Stimulated activated CD8-positive, alpha-beta memory T cell treated with anti-CD3 and anti-CD28 coated beads, Interleukin-15, amount 100 ng/mL, for 24 hours (primary cell): ENCODE data around the gene MEG3.

Experiments used
- DNase-seq: peaks from one replicate; pipeline ENCODE4 v3.0.0-alpha.2; 2020; ENCODE audit warnings: low read depth

The MEG3 gene

DNA sequence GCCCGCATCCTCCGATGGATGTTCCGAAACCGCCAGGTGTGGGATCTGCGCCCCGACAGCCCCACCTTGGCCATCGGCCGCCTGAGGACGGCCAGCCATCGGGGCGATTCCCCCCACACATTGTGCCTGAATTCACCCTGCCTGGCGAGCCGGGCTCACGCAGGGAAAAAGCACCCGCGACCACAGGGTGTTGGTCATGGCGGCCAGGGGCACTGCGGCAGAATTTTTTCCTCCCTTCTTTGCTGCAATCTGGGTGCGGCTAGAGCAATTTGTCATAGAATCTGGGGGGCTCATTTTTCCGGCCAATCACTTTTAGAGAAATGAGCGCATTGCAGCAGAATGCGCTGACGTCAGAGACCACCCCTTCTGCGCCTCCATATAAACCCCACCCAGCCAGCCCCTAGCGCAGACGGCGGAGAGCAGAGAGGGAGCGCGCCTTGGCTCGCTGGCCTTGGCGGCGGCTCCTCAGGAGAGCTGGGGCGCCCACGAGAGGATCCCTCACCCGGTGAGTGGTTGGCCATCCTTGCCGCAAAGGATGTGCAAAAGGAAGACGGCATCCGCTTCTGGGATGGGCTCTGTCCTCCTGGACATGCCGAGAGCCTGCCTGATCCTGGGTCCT, at the start of gene MEG3:
Gene MEG3 (plus strand): TSS at position 406 of the 619 bp plus-strand sequence.
- DNase-seq: no peak

DNA sequence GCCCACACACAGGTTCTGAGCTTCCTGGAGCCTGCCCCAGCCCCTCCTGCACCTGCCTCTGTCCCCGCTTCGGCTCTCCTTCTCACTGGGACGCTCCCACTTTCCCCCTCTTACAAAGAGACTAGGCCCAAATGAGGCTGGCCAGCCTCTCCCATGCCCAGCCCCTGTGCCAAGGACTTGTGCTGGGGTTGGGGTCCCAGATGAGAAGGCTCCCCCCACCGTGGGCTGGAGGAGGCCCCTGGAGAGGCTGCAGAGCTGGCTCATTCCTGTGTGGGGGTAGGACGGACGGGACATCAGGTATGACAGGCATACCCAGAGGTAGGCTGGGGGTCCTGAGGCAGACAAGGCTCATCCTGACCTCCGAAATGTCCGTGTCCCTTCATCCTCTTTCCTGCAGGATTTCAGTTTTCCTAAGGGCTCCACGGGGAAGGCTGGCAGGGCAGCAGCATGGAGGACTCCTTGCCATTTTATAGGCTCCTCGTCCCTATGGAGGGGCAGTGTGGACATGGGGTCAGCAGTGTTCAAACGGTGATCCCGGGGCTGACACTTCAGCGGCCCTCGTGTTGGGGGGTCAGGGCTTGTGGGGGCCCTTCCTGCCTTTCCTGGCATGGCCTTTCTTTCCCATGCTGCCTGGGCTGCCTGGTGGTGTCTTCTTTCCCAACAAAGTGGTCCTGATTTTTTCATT, 49.1 kb upstream of the MEG3 start:
- no peak for DNase-seq

DNA sequence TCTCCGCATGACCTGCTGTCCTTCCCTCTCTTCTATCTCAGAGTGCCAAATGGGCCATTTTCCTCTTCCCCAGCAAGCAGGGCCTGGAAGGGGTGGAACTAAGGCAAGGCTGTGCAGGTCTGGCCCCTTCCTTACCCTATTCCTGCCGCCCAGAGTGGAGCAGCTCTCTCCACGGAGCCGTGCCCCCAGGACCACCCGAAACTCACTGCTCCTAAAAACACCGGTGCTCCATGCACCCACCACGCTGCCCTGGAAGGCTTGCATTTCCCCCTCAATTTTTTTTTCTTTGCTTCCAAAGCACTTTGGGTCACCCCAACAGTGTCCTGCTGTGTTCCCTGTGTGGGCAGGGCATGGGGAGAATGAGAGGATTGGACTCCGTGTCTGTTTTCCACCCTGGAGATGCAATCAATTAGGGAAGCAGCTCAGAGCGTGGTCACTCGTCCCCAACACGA, 48.5 kb upstream of the MEG3 start:
- DNase-seq: no peak

DNA sequence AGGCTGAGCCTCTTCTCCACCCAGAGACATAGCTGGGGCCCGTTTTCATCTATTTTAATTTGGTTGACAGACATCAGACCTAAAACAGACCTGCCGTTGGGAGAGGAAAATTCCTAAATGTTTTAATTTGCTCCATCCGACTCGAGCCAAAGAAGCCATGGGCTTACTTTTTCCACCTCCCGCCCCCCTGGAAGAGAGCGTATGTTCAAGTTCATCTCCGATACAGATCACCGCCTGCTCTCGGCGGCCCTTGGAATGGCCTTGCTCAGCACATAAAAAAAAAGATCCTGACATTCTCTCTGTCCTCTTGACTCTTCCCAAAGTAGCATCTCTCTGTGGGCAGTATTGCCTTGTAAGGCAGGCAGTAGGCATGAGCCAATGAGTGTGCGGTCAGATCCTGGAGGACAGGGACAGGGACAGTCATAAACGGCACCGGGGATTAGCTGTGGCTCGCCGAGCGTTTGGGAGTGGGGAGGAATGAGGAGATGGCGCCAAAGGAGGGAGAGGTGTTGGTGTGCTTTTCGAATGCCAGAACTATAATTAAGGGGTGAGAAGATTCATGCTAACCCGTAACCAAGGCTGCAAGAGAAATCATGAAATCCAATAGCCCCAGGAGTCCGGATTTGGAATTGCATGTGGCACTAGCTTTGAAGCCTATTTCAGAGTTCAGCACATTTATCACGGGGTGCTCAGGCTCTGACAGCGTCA, 47.9 kb upstream of the MEG3 start:
- no peak for DNase-seq

DNA sequence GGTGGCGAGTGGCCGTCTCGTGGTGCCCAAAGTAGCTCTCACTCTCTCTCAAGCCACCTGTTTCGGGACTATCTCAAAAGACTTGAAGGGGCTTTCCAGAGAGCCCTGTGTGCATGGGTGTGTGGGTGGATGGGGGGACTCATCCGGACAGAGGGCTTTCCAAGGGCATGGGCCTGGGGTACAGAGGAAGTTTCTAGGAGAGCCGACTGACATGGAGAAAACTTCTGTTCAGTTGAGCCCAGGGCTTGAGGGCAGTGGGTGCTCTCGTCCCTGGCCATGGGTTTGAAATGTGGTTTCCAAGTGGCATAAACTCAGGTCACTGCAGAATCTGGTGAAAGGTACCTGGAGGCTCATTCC, 47.4 kb upstream of the MEG3 start:
- DNase-seq: no peak

DNA sequence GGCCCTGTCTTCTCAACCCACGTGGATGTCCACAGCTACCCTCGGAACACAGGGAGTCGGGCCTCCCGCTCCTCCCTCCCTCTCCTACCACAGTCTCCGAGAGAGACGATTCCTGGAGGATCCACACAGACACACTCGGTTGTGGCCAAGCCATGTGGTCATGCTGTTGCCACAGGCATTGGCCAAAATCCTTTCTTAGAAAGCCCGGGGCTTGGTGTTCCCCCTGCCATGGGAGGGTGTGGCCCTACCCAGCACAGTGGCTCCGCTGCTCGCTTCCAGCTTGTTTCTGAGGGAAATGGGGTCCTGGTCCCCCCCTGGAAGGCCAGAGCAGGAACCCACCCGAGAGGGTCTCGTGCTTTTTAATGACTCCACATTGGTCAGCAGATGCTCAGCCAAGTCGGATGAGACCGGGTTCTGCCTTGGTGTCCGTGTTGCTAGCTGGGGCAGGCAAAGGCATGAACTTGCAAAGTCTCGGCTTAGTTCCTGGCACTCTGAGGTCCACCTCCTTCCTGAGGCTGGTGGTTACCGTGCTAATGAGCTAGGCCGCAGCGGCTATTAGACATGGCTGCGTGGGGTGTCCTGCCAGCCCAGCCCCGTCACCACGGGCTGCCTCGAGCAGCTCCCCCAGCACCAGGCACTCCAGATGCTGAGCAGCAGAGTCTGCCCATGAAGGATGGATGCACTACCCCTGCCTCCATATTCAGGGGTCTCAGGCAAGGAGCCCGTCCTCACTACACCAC, 46.8 kb upstream of the MEG3 start:
- DNase-seq: no peak

DNA sequence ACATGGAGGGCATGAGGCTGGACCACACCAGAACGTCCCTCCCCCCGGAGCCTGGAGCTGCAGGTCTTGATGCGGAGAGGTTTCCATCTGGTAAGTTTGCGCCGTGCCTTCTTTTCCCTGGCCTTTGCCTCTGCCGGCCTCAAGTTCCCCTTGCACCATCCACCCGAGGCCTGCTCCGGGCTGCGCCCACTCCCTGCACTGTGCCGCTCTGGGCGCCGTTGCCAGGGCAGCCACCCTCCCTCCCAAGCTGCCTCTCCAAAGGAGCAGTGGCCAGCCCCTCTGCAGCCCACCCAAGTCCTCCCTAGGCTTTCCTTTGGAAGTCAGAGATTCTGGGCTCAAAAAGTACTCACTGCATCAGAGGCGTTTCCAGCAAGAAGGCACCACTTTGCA, 46.2 kb upstream of the MEG3 start:
- DNase-seq: no peak

DNA sequence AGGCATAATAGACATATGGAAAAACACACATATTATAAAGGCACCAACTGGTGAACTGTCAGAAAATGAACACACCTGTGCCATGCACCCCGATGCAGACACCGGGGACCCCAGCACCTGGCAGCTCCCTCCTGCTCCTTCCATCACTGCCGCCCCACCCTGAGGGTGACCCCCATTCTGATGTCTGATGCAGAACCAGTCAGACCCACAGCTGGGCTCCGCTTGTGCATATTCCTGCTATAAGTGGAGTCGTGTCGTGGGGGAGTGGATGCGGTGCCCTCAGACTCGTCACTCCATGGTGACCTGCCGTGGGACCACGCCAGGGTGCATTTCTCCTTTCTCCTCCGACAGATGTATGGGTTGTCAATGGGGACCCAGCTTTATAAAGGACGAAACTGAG, 45.7 kb upstream of the MEG3 start:
- no peak for DNase-seq

DNA sequence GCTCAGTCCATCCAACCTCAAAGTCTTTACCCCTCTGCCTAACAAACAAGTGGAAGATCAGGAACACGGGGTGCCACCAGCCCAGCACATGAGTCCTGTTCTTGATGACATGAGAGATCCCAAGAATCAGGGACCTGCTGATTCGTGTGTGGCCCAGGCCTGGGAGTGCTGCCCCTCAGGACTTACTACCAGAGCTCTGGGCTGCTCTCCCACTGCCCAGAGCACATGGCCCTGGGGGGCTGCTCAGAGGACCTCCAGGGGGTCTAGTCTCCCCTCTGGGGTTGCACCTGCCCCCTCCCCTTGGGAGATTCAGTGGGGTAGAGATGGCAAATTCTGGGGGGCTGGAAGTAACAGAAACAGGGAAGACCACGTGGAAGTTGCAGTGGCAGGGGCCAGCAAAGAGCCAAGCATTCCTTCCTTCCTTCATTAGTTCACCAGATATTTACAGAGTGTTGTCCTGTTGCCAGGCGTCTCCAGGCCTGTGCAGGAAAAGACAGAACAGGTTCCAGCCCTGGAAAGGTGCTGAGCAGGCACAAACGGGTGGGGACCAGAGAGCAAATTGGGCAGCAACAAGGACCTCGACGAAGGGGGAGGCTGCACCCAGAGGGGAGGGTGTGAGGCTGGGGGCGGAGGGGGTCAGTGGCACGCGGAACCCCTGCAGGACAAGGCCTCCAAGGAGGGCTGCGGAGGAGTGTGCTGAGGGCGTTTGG, 45.1 kb upstream of the MEG3 start:
- no peak for DNase-seq

DNA sequence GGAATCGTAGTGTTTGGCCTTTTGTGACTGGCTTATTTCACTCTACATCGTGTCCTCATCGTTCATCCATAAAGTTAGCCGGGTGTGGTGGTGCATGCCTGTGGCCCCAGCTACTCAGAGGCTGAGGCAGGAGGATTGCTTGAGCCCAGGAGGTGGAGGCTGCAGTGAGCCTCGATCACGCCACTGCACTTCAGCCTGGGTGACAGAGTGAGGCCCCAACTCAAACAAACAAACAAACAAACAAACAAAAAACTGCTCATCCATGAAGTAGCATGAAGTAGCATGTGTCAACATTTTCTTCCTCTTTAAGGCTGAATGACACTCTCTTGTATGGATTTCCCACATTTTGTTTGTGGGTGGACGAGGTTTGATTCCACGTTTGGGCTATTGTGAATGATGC, 44.0 kb upstream of the MEG3 start:
- DNase-seq: no peak

DNA sequence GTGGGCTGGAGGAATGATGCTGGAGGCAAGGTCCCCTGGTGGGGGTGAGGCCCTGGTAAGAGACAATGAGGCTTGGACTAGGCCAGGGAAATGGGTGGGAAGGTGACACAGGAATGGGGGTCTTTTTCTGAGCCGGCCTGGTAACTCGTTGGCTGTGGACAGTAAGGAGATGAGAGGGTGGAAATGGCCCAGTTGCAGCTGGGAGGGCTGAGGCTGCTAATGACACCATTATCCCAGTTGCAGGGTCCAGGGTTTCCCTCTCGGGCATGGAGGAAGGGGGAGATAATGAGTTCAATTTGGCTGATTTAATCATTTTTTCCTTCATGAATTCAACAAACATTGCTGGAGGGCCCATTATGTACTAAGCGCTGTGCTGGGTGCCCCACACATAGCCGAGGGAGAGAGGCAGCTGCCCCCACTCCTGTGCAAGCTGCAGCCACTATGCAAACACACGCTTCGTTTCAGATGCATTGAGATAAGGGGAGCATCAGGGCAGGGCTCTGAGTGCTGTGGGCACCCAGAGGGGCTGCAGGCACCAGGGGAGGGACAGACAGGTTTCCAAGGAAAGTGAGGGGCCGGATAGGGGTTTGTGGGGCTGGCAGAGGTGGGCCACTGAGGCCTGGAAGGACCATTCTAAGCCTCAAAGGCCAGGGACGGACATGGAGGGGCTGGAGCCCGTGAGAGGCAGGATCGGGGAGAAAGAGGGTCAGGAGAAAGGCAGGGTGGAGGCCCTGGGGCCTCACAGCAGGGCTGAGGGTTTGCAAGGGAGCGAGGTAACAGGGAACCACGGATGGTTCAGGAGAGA, 43.2 kb upstream of the MEG3 start:
- no peak for DNase-seq

DNA sequence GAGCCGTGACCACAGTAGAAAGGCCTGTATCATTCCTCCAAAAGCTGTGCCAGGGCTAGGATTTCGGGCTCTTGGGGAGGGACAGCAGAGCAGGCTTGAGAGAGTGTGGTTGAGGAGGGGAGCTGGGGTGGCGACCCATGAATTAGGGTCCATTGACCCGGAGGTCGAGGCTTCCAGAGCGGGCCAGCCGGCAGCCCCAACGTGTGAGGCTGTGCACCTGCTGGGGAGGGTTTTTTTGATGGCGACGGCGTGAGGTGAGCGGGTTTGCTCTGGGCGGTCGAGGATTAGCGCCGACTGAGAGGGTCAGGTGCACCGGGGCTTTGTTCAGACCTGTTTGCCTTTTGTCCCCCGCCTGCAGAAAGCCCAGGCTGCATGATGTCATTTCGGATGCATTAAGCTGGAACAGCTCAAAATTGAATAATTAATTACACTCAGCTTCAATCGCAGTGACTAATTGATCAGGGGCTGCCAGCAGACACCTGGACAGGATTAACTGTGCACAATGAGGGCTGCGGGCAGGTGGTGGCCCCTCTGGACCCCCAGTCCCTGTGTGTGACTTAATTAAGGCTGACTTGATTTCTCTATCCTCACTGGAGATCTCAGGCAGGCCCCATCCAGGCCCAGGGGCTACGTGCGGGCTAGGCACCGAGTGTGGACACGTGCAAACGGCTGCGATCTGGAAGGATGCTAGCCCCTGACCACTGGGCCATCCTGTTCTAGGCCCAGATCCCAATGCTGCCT, 42.1 kb upstream of the MEG3 start:
- DNase-seq: no peak

DNA sequence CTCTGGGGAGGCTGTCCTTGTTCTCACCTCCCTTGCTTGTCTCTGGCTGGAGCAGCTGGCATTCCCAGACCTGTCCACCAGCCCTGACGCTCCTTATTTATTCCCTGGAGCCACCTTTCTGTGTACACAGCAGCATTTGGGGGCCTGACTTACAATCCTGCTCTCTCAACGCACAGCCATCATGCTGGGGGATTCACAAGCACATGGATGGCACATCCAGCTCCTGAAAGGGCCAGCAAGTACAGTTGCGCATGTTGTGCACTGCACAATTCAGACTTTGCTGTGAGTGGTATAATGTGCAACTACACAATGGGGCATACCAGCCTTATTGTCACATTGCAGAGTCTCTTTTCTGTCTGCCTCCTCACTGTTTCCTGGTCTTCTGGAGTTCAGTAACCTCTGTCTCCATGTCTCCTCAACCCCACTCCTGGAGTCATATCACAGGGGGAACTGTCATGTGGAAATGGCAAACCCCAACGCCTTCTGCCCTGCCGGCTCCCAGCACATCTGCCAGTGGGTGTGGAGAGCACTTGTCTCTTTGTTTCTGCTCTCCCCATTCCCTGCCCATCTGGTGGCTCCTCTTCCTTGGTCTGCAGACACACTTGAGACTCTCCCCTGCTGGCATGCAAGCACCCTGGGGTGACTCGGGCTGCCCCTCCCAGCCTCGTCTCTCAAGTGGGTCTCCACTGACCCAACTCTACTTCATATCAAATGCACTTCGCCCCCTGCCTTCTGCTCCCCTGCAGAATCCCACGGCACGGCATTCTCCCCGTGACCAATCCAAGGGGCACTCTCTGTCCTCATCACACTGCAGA, 41.2 kb upstream of the MEG3 start:
- DNase-seq: no peak

DNA sequence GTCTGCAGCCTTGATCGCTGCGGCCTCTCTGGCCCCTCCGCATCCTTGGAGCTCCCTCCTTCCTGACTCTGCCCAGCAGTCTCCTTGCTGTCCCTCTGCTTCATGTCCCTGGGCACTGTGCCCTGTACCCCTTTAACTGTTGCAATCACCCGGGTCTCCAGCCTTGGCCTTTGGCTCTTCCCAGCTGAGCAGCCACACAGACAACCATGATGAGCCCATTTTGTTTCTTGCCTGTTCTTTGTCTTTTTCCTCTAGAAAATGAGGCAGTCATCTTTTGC, 40.6 kb upstream of the MEG3 start:
- DNase-seq: no peak

DNA sequence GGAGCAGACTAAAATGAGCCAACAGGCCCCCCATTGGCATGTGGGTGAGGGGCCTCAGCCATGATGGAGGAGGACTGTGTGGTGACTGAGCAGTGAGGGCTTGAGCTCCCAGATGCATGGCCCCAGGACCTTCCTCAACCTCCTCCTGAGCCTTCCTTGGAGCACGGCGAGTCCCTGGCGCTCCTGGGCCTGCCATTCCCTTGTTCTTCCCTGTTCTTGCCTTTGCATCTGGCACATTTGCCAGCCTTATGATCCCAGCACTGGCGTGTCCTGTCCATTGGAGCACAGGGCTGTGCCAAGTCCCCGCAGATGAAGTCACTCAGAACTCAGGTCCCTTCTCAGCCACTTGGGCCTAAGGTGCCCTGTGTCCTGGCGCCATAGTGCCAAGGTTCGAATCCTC, 40.3 kb upstream of the MEG3 start:
- DNase-seq: no peak

DNA sequence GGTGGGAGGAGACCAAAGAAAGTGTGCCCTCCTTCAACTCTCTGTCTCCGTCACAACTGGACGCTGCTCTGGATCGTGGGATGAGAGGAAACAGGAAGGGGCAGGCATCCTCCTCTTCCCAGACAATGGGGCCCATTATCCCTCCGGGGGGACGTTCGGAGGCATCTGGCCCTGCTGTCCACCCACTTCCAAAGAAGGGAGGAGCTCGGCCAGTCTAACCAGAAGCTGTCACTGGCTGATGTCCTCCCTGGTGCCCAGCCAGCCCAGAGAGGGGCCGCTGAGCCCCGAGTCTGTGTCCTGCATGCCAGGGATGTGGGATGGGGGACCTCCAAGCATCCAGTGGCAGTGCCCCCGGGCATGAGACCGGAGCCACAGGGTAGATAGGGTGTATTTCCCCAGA, 39.8 kb upstream of the MEG3 start:
- no peak for DNase-seq

DNA sequence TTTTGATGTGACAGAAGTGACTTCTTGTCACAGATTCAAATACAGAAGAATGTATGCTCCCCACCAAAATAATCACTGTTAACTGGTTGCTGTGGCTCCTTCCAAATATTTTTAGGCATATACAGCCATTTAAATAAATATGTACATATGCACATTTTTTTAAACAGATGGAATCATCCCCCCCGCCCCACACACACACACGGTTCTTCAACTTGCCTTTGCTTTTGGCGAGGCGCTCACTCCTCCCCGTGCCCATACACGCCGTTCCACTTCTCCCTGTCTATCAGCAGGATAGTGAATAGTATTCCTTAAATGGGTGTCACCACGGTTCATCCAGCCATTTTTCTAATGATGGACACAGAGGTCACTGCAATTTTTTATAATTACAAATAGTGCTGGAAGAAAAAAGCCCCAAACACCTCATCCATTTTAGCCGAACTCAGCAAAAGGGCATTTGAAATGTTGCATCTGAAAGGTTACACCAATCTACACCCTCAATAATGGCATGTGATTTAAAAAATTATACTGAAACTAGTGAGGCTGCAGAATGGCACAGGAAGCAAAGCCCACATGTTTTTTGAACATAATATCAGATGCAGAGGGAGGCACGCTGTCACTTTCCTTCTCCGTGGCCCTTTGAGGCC, 39.2 kb upstream of the MEG3 start:
- no peak for DNase-seq

DNA sequence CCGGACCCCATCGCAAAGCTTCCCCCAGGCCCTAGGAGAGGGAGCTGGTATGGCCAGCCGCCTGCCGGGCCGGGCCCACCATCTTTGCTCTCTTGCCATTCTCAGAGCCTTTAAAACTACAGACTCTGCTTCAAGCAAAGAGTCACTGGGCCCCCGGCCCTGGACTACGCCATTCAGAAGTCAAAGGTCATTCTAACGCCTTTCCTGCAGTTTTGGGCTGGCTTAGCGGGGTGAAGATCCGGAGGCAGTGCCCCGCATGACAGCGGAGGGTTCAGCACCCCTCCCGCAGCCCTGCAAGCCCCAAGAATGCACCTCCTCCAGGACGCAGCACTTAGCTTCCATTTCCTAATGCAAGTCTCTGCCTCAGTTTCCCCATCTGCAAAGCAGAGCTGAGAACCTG, 38.3 kb upstream of the MEG3 start:
- DNase-seq: no peak

DNA sequence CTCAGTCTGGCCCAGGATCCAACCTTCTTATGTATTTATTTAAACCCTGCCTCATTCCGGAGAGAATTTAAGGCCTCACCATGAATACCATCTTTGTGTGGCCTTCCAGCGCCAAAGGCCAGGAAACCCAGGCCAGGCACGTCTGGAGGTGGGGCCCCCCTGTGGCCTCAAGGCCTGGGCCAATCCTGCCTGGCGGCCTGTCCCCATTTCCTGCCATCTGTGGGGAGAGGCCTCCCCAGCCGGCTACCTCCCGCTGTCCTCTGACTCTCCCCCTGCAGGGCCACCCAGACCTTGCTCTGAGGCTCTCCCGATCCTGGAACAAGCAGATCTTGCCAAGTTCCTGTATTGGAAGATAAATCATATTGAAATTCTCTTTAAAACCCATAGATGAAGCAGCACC, 37.4 kb upstream of the MEG3 start:
- no peak for DNase-seq

DNA sequence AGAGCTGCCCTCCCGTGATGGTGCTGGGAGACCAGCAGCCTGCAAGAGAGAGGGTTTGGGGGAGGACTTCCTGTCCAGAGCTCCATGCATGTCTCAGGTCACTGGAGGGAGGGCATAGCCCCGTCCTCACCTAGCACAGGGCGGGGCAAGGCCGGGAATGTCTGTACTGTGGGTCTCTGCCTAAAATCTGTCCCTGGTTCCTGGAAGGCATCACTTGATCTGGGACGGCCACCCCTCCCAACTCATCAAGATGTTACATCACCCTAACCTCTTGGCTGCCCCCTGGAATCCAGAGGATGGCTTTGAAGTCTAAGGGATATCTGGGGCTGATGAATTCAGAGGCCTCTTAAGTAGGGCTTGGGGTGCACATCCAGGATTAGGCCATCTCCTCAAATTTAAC, 37.0 kb upstream of the MEG3 start:
- DNase-seq: no peak
